ENCODE data around the gene ANKRD33B.
"Not testable (repeated sequence)": the region's sequence is repeated elsewhere in the genome, so short reads cannot be mapped to it uniquely, and the experiment has no call there.

The ANKRD33B gene

DNA sequence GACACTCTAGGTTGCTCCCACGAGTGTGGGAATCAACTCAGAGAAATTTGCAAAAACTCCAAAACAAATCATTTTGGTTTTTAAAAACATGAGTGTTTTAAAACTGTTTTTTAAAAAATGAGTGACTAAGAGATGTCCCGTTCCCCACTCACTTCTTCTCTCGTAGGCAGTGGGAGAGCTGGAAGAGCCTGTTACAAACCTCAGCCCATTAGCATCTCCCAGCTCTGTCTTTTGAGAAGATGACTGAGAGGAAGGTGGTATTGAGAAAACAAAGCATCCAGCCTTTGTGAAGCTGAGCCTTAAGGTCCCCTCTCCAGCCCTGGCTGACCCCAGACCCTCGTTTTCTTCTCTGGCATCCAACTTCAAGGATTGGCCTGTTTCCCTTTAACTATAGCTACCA, 4.7 kb upstream of the ANKRD33B start:
- no peak for DNase-seq (ENCODE audit: low spot score)

DNA sequence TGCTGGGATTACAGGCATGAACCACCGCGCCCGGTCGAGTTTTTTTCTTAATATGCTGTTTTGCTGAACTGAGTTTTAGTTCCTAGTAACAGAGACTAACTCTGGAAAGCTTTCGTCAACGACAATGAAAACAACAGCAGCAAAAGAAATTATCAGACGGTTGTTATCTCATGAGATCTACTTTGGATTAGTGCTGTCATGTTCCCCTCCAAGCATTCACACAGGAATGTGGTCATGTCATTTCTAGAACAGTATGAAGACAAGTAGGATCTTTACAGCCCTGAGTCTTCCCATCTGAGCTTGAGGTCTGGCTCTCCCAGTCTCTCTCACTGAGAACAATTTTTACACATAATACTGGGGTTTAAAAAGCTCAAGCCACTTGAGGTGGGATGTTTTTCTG, 4.0 kb upstream of the ANKRD33B start:
- no peak for DNase-seq (ENCODE audit: low spot score)

DNA sequence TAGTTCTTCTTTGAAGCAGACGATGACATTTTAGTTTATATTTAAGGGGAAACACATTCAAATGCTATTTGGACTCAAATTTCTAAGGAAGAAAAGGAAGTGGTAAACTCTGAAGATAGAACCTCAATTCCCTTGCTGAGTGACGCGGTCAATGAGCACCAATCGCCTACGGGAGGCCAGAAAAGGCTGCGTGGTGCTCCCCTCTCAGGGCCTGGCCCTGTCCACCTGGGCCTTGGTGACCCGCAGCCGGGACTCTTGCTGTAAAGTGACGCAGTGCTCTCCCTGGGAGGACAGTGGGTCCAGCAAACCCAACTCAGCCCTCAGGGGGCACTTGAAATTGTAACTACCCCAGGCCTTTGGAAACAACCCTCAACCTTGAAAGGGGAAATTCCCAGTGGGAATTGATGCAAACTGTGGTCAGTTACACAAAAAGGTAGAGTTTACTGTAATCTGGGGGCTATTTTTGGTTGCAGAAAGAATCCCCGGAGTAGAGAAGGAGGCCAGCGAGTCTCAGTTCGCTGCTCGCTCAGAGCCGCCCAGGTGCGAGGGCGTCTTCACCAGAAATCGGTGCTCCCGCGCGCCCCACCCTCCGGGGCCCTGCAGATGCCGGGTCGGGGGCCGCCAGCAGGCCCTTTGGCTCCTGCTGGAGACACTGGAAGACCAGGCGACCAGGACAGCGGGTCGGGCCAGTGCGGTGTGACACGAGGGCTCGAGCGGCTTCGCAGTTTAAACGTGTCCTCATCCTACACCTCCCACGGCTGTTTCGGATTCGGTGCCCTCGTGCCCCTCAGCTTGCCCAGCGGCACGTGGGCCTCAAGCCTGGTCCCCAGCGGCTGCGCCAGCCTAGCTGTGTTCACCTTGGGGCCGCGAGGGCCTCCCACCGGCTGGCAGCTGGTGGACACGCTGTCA, 1.4 kb upstream of the ANKRD33B start:
- no peak for DNase-seq (ENCODE audit: low spot score)

DNA sequence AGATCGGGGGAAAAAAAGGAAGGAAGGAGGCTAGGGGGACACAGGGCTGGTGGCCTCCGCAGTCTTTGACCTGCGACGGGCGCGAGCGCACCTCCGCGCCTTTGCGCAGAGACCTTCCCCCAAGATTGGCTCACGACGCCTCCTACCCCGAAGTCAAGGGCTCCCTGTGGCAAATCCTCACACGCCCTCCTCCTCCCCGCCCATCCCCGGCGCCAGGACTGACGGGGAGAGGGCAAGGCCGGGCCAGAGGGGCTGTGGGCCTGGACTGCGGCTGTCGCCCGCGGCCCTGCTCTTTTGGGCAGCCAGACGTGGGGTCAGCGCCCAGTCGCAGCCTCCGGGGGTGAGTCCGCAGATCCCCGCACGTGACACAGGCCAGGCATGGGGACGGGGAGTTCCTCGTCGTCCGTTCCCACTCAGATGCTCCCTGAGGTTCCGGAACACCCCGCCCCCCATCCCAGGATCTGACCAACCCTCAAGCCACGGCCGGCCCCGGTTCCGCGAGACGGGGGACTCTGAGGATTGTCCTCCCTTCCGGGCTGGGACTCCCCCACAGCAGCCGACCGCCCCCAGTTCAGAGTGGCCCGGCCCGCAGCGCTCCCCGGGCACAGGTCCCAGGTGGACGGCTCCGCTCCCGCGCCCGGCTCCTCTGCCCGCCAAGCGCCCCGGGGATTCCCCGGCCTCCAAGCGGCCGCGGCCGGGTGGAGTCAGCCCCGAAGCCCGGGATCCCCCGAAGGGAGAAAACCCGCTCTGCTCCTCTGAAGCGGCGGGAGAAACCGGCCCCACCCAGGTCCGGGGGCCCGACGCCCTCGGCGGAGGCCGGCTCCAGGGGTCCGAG, 543 bp upstream of the ANKRD33B start:
- DNase-seq (ENCODE audit: low spot score), result peak; percentile 61

DNA sequence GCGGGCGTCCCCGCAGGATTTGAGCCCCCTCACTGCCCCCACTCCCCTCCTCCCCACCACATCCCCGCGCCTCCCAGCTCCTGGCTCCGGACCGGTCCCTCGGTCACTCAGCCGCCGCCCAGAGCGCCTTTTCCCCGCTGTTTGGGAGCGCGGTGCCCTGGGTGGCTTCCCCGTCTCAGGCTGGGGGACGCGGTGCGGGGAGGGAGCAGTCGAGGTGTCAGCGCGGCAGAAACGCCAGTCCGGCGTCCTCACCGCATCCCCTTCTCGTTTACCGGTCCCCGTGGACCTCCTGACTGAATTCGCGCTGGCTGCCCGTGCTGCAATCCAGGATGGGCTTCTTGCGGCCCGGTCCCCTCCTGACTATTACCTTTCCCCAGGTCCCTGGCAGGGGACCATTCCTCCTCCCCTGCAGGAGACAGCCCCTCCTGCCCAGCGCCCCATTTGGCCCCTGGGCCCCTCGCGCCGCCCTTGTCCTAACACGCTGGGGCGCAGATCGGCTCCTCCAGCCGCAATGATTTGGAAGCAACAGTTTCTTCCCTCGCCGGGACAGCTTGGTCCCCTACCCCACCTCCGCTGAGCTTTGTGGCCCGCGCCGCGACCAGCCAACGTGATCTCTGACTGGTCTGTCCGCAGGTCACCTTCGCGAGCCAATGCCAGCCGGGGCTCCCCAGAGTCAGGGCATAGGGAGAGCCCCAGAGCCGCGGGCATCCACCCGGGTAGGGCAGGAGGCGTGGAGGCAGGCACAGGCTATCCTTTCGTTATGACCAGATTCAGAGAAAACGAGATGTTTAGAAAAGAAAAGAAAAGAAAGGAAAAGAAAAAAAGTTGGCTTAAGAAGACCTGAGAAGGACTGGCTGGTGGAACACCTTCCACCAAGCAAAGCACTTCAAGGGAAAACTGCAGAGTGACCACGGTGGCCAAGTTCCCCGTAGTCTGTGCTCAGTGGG, 1.2 kb downstream of the ANKRD33B start:
- DNase-seq (ENCODE audit: low spot score), result peak; percentile 30

DNA sequence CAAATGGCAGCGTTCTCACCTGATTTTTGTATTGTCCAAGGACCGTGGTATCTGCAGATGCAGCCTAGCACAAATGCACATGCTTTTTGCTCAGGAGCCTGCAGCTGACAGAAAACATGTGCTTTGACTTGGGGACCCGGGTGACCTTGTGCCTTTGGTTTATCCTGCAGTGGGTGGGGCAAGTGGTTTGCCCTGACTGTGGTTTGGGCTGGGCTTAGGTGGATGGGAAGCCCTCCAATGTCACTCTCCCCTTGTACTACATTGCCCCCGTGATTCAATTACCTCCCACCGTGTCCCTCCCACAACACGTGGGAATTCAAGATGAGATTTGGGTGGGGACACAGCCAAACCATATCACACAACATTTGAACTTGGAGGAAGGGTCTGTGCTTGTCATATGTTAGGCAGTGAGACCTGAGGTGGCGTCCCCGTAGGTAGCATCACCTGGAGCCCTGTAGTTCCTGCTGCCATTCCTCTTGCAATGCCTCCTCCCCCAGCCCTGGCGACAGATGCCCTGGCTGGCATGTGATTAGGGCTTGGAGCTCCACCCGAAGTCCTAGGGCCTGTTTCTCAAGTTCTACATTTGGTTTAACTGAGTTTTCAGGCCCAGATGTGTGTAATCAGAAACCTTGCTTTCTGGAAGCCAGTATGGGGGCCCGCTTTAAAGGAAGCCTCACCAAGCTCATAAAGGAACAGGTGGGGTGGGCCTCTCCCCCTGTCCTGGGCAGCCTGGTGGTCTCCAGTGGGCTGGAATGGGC, 2.1 kb downstream of the ANKRD33B start:
- no peak for DNase-seq (ENCODE audit: low spot score)

DNA sequence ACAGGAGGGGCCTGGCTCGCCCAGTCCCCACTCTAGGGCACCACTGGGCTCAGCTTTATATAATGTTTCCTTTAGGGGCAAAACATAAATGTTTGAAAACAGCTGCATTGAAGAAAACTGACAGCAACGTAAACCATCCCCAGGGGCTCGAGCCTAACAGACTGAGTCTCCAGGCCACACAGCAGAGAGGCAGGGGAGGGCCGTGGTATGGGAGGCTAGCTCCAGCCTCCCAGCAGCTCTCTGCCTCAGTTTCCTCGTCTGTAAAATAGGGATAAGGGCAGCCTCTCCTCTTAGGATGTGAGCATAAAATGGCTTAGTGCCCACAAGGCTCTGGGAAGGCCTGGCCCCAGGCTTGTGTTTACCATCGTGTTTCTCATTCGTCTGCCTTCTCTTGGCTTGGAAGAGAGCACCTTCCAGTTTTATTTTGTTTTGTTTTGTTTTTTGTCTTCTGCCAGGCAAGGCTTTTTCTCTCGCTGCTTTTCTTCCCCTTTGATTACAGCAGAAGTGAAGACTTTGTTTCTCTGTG, 2.7 kb downstream of the ANKRD33B start:
- DNase-seq (ENCODE audit: low spot score), result no peak

DNA sequence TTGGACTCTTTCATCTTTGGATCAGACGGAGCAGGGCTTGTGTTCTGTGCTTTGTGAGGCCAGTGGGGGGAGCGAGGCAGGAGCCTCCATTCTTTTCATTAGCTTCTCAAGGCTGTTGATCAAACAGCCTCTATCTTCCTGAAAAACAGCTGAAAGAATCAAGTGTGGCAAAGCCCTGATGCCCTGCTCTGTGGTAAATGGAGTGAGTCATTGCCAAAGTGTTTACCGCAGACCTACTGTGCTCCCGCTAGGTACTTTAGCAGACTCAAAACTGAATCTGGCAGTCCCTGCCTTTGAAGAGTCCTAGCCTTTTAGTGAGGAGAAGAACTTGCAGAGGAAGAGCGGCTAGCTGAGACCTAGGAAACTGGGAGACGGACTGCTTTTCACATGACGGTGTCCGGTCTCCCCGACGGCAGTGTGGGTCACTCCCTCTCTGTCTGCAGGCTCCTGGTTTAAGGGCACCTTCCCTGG, 3.3 kb downstream of the ANKRD33B start:
- DNase-seq (ENCODE audit: low spot score), result no peak

DNA sequence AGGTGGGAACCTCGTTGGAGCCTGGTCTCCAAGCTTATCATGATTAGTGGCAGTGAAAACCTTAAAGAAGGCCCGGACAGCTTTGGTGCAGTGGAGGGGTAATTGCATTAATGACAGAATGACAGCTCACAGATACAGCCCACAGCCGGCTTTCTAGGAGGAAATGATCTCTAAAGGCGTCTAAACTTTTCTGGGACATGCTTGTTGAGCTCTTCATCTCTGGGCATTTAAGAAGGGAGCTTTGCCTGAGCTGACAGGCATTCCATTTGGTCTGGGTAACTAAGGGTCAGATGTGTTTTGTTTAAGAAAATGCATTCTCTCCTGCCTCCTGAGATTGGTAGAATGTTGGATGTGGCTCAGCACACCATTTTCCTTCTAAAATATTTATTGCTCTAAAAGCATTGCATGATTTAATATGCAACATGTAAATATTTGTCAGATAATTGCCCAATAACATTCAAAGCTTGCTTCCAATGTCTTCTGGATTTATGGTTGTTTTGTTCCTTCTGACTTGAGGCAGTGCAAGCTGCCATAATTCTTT, 4.0 kb downstream of the ANKRD33B start:
- DNase-seq (ENCODE audit: low spot score), result no peak

DNA sequence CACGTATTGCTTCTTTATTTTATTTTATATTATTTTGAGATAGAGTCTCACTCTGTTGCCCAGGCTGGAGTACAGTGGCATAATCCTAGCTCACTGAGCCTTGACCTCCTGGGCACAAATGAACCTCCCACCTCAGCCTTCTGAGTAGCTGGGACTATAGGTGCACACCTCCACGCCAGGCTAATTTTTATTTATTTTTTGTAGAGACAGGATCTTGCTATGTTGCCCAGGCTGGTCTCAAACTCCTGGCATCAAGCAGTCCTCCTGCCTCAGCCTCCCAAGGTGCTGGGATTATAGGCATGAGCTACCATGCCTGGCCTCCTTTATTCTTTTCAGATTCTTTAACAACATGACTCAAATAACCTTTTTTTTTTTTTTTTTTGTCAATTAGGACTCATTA, 6.7 kb downstream of the ANKRD33B start:
- not testable (repeated sequence) for DNase-seq (ENCODE audit: low spot score)

DNA sequence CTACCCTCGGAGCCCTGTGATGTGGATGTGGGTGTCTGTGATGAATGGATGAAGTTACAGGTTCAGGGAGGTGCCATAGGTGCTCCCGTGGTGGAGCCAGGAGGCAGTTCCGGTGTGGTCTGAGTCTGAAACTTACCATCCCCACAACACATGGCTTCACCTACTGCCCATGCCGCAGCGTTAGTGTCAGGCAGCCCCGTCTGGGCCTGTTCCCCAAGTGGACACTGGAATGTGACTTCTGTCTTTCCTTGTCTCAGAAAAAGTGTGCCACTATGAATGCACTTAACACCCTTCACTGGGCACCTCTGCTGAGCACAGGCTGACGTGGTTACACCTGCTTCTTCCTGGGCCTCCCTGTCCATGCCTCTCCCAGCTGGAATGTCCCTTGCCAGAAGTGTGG, 8.6 kb downstream of the ANKRD33B start:
- no peak for DNase-seq (ENCODE audit: low spot score)

DNA sequence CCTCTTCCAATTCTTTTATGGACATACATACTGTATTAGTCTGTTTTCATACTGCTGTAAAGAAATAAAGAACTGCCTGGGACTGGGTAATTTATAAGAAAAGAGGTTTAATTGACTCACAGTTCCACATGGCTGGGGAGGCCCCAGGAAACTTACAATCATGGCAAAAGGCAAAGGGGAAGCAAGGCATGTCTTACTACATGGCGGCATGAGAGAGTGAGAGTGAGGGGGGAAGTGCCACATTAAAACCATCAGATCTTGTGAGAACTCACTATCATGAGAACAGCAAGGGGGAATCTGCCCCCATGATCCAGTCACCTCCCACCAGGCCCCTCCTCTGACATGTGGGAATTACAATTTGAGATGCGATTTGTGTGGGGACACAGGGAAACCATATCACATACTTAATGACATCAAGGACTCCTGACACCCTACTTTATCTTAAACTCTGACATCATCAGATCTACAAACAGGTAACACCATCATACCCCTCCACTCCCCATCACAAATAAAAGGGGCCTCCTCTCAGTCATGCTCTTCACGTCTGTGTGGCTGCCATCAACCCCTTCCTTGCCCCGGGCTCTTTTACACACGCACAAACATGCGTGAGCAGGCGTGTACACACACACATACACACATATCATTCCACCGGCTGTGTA, 9.7 kb downstream of the ANKRD33B start:
- no peak for DNase-seq (ENCODE audit: low spot score)

DNA sequence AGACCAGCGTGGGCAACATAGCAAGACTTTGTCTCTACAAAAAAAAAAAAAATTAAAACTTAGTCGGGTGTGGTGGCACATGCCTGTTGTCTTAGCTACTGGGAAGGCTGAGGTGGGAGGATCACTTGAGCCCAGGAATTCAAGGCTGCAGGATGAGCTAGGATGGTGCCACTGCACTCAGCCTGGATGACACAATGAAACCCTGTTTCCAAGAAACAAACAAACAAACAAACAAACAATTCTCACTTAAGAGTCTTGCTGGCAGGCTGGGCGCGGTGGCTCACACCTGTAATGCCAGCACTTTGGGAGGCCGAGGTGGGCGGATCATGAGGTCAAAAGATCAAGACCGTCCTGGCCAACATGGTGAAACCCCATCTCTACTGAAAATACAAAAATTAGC, 11.0 kb downstream of the ANKRD33B start:
- DNase-seq (ENCODE audit: low spot score), result not testable (repeated sequence)

DNA sequence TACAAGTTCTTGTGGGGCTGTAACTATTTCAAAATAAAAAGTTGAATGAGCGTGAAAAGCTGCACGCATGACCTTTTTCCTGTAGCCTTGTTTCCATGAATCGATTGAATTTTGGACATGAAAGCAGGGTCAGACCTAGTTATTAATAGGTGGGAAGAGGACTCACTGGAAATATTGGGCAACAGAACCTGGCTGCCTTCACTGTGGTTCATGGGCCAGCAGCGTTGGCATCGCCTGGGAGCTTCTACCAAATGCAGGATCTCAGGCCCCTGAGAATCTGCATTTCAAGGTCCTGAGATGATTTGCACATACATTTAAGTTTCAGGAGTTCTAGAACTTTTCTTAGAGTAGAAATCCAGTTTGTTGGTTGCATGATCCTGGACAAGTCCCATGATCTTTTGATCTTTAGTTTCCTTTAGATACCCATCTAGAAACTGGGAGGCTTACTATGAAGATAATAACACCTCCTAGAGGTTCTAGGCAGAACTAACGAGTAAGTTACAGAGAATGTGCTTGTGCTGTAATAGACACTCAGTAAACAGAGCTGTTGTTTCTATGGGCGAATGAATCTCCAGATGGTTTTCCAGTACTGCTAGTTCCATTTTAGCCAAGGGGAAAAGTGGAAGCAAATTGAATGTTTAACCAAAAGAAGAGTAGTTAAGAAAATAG, 12.4 kb downstream of the ANKRD33B start:
- no peak for DNase-seq (ENCODE audit: low spot score)

DNA sequence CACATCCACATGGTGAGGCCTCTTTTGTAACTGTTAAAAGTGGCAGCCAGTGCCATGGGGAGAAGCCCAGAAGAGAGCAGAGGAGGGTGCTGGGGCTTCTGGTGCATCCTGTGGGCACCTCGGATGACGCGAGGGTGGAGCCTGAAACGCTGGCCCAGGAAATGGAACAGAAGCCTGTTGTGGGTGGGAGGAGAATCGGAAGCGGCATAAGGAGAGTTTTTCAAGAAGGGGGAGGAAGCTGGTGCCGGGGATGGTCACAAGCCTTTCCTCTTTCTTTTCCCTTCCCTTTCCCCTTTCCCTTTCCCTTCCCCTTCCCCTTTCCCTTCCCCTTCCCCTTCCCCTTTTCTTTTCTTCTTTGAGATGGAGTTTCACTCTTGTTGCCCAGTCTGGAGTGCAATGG, 12.9 kb downstream of the ANKRD33B start:
- DNase-seq (ENCODE audit: low spot score), result no peak

DNA sequence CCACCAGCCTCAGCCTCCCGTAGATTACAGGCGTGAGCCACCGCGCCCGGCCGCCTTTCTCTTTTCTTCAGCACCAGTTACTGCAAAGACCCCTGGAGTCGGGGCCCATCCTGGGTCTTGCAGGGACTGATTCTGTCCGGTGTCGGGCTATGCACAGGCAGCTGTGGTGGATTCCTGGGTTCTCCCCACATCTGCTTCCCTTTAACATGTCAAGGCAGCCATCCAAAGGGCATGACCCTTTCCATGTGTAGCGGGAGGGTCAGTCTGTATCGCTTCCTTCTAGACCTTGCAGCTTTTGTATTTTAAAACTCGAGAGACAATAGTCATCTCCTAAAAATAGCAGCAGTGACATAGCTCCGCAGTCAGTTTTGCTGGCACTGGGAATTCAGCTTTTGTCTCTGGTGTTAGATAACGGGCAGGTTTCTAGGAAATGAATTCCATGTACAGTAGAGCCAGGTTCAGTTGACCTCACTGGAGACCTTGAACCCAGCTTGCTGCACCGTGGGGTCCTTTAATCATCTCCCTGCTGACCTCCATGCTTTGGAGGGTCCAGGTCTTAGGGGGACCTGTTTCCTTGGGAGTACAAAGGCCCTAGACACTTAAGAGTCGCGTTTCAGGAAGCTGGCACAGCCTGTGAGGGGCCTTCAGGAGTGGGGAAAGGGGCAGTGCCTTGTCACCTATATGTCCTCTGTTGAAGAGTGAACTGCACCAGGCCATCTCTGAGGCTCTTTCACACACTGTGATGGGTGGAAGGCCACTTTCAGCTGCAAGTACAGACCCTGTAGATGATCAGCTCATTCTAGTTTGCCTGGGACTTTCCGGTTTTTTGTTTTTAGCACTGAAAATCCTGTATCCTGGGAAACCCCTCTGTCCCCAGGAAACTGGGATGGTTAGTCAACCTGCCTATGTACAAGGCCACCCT, 13.8 kb downstream of the ANKRD33B start:
- no peak for DNase-seq (ENCODE audit: low spot score)

DNA sequence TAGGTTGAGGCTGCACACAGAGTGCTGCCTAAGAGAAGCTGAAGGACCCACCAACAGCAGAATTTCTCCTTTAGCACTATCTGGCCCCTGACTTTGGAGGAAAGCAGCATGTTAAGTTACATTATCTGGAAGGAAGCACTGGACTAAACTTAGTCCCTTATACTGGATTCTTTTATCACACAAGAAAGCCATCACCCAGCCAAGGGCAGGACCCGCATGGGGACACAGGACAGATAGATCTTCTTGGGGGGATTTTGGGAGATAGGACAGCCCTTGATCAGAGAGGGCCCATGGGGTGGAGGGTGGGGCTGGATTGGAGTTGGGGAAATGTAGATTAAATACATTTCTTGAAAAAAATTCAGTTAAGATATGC, 14.4 kb downstream of the ANKRD33B start:
- no peak for DNase-seq (ENCODE audit: low spot score)

DNA sequence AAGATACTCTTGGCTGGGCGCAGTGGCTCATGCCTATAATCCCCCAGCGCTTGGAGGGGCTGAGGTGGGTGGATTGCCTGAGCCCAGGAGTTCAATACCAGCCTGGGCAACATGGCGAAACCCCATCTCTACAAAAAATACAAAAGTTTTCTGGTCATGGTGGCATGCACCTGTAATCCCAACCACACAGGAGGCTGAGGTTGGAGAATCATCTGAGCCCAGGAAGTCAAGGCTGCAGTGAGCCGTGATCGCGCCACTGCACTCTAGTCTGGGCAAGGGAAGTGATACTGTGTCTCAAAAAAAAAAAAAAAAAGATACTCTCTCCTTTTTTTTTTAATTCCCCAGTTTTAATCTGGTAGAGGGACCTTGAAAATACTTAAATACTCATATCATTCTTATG, 15.0 kb downstream of the ANKRD33B start:
- DNase-seq (ENCODE audit: low spot score), result no peak
